HG02798 (cell line): ENCODE results near the gene TNIP1.

Experiments
- ATAC-seq: cut with Tn5 transposase; IDR thresholded peaks from one replicate; pipeline ENCODE4 v1.9.1; 2021; ENCODE audit warnings: mild to moderate bottlenecking; ENCODE audit not compliant: unreplicated experiment, poor library complexity

Gene TNIP1

DNA sequence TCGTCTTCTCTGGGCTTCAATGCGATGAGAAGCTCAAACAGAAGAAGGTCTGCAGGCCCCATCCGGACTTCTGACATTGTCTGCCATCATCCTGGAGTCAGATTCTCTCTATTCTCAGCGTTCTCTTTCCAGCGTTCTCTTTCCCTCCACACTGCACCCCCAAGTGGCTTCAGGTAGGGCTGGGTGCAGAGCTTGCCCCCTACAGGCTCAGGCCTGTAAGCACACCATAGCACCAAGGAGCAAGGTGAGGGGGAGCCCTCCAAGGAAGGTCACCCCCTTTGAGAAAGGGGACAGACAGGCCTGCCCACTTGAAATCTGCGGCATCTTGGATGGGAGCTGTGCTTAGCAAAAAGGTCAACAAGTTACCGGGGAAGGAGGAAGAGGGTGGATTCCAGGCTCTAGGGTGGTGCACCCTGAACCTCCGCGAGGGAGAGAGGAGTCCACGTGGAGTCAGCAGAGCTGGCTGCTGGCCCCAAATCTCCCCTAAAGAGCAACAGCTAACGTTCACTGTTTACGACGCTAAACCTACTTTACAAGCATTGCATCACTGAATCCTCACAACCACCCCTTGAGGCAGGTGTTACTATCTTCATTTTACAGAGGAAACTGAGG is 32.9 kb downstream of the TNIP1 start:
- ATAC-seq = peak; percentile 65

DNA sequence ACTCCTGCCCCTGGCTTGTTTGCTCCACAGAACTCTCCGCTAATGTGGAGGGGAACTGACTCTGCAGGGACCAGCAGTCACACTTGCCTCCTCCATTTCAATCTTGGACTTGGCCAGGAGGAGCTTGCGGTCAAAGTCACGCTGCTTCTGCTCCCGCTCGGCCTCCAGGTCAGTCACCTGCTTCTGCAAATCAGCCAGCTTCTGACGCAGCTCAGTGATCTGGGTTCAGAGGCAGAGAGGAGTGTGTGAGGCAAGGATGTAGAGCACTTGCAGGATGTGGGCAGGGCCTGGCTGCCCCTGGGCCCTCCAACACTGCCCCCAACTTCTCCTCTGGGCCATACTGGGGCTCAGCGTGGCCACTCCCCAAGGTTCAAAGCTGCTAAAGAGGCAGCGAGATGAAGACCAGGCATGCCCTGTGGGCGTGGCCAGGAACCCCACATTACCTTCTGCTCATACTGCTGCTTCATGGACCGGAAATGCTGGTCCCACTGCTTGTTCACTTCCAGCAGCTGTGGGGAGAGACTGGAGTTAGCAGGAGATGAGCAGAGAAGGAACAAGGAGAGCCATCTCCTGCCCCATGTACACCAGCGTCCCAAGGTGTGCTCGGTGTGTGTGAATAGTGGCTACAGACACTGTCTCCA is 38.3 kb downstream of the TNIP1 start:
- ATAC-seq = no peak

DNA sequence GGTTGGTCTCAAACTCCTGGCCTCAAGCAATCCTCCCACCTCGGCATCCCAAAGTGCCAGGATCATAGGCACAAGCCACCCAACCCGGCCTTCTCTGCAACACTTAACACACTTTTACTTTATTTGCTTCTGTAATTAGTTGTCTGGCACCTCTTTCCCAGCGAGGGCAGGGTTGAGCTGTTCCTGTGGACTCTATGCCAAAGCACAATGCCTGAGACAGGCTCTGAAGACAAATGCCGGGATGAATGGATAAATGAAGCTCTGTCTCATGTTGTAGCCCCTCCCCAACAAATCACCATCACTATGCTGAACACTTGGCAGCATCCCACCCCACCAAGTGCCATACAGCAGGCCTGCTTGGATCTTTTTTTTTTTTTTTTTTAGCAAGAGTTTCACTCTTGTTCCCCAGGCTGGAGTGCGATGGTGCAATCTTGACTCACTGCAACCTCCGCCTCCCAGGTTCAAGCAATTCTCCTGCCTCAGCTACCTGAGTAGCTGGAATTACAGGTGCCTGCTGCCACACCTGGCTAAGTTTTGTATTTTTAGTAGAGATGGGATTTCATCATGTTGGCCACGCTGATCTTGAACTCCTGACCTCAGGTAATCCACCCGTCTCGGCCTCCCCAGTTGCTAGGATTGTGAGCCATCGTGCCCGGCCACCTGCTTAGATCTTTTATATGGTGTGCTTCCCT is 39.1 kb downstream of the TNIP1 start:
- no peak for ATAC-seq

DNA sequence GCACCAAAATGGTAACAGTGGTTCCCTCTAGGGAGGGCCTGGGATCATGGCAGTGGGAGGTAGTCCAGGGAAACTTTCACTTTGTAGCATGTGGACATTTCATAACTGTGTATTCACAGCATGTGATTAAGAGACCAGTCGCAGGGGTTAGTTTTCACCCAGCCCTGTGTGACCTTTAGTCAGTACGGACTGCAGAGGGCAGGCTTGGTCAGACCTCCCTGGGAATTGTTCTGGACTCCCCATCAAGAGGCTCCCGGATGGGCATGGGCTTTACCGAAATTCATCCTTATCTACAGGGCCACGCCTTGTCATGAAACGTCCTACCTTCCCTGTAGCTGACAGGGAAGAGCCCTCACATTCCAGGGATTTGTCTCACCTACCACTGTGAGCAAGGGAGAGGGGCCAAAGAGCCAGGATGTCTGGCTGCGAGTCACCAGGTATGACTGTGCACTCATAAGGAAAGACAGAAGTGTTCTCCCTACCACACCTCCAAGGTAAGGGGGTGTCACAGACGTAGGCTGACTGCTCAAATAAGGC is 40.6 kb downstream of the TNIP1 start:
- ATAC-seq = no peak

DNA sequence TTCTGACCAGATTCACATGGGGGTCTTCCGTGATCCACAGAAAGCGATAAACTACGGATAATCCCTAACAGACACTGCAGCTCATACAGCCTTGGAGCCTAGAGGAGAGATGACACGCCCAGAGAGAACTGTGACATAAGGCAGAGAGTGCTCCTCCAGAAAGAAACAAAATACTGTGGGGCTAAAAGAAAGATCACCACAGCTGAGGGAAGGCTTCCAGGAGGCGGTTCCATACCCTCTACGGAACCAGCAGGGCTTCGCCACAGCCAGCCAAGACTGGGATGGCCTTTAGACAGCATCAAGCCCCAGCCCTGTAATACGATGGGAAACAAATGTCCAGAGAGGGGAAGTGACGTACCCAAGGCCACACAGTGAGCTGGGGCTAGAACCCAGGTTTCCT is 41.2 kb downstream of the TNIP1 start:
- ATAC-seq = no peak

DNA sequence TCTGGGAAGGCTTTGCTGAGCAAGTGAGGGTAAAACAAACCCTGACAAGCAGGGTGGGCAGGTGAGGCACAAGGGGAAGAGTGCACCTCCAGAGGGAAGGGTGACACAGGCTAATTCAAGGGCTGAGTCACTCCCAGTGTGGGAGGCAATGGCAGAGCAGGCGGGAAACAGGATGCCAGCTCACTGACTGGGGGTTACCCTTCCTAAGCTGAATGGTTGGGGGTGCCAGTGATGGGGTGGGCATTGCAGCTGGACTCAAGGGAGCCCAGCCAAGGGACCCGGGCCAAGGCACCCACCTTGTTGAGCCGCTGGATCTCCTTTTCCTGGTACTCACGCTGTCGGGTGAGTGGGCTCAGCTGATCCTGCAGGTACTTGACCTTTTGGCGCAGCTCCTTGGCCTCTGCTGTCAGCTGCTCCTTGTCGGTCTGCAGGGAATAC is 42.0 kb downstream of the TNIP1 start:
- ATAC-seq = no peak

DNA sequence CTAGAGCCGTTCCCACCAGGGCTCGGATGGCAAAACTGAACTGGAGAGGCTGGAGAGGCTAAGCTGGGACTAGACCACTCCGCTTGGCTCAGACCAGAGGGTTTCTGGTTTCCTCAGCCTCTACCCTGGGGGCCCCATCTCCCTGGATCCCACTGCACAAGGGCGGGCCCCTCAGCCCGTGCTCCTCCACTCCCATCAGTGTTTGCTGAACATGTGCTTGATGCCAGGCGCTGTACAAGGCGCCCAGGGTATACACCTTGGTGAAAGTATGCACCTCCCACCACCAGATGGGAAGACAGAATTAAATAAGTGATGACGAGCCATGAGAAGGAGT is 42.5 kb downstream of the TNIP1 start:
- ATAC-seq = no peak

DNA sequence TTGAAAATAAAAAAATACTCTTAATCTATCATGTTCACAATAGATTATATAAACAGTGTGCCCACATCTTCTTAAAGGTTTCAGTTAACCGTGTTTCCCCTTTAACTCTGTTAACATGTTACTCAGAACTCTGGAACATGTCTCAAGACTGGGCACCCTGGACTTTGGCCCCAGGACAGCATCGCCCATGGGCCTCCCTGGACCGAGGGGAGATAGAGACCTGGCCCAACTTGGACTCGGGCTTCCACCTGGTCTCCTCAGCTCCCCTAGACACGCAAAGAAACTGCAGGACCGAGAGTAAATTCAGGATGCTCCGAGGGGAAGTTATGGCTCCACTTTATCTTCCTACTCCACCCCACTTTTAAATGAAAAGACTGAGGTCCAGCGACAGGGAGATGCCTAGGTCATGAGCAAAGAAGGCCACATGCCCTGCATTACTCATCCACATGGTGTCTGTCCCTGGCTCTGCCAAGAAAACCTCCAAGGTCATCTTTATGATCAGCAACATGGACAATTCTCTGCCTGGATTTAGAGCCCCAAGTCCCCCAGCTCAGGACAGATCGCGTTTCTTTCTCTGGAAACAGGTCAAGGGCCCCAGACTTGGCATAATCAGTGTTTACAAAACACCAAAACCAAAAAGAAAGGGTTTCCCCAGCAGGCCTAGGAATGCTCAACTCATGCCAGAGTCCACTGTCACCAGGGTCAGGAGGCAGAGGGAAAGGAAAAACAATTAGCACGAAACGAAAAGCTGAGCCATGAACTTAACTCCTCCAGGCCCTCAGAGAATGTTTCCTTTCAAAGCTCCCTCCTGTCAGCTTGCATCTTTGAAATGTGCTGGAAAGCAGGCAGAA is 43.0 kb downstream of the TNIP1 start:
- ATAC-seq = no peak

DNA sequence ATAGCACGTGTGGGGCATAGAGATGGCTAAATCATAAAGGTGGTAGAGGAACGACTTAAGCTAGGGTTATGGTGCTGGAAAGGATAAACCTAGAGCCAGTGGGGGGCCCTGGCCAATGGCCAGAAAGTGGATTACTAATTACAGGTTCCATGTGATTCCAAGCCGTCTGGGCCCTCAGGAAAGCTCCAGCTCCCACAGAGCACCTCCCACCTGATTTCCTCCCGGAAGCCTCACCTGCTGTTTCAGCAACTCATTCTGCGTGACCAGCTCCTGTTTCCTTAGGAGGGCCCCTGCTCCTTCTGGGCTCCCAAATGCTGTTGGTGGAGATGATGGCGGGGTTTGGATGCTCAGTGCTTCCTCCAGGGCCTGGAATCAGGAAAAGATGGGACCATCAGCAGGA is 44.3 kb downstream of the TNIP1 start:
- ATAC-seq = no peak

DNA sequence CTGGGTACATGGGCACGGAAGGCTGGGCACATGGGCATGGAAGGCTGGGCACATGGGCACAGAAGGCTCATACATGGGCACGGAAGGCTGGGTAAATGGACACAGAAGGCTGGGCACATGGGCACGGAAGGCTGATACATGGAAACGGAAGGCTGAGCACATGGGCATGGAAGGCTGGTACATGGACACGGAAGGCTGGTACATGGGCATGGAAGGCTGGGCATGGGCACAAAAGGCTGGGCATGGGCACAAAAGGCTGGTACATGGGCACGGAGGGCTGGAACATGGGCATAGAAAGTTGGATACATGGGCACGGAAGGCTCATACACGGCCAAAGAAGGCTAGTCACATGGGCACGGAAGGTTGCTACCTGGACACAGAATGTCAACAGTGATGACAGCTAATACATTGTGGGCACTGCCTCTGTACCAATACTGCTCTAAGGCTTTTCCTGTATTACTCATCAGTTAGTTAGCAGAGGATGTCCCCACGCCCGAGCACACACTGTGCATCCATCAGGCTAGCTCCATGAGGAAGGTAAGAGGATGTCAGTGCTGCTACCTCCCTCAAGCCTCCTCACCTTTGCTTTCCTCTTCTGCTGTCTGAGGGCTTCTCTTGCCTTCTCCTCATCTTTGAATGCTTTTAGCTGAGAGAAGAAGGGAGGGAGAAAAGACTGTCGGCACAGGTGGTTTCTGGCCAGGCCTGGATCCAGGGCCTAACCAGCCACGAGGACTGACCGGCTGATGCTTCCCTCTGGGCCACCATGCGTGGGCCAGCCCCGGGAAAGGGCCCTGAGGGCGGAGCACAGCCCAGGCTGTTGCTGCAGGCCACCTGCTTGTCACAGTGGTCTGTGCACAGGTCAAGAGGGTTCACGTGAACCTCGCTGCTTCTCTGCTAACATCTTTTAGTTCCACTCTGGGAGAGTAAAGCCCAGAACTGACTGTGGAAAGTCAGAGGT is 46.1 kb downstream of the TNIP1 start:
- no peak for ATAC-seq

DNA sequence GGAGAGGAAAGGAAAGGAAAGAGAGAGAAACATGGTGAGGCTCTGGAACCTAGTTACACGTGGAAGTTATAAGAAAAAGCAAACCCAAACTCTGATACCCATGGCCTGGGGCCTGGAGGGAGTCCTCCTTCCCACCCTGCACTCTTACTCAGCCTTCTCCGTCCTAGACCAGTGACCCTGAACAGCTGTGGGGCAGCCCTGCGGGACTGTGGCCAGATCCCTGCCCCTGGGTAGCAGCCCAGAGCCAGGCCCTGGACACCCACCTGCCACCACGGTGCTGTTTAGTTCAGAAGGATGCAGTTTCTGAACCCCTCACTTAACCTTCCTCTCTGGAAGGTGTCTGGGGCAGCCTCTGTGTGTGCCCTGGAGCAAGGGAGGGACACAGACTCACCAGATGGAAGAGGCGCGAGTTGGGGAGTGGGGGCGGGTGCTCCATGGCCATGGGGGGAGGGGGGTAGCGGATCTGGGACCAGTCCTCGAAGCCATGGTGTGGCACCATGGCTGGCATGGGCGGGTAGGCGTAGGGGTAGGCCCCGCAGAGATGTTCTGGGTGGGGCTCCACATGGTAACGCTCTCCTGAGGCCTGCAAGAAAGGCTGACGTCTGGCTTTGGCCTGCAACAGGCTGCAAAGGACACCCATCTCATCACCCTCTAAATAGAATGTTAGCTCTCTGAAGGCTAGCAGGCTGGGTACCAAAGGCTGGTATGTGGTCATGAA is 47.5 kb downstream of the TNIP1 start:
- ATAC-seq = no peak

DNA sequence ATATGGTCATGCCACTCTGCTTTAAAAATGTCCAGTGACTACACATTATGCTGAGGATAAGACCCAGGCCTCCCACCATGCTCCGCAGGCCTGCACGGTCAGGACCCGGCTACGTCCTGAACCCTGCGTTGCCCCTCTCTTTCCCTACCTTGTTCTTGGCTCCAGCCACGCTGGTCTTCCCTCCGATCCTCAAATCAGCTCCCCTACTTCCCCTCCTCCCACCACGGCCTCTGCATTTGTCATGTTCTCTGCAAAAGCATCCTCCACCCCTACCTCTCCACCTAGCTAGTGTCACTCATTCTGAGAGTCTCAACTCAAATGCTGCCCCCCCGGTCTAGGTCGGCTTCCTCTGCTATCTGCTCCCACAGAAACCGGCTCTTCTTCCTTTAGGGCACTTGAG is 49.3 kb downstream of the TNIP1 start:
- ATAC-seq = no peak

DNA sequence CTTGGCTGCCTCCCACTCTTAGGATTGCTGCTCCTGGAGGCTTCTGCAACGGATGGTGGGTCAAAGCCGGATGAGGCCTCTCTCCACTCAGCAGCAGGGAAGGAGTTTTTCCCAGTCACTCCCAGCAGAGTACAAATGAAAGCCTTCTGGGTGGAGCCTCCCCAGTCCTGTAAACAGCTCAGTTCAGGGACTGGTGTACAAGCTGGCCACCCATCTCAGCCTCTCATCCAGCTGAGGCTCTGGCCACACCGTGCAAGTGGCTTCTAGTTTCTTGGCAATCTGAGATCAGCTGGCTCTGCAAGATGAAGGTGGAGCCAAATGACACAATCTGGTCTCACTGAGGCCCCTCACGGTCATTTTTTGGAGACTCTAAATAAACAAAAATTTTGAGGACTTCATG is 50.5 kb downstream of the TNIP1 start:
- no peak for ATAC-seq

DNA sequence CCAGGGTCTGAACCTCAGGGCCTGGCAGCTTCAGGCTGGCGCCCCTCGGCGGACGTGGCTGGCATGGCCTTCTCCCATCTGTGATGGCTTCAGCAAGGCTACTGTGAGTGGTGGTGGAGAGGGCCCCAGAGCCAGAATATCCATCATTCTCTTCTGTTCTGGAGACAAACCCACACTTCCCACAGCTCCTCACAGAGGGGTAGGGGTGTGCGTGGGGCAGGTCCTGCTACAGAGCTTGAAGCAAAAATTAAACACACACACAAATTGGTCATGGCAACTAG is 50.8 kb downstream of the TNIP1 start:
- ATAC-seq = no peak

DNA sequence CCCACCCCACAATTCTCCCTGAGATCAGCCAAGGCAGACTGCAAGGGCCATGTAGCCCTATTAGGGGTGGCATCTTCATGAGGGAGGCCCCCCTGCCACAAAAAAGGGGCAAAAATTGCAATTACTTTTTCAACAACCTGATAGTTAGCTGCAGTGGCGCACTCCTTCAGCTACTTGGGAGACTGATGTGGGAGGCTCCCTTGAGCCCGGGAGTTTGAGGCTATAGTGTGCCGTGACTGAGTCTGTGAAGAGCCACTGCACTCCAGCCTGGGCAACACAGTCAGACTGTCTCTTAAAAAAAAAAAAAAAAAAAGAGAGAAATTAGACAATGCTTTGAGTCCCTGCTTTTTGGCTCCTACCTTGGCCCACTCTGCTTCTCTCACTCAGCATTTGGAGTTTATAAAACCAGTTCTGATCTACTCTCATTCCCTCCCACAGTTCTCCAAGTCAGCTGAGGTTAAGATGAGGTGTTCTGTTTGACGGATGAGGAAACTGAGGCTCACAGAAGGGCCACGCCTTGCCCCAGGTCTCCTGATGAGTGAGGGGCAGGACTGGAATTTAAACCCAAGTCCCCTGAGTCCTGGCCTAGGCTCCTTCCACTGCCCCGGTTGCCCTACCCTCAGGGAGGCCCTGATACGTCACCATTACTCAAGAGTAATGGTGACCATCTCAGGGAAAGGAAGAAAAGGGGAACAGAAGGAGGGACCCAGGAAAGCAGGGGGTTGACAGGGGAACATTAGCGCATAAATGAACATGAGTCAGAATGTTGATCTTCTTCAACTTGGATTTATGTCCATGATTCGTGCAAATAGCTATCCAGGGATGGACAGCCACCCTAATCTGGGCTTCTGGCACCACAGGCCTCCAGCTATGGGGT is 51.4 kb downstream of the TNIP1 start:
- no peak for ATAC-seq

DNA sequence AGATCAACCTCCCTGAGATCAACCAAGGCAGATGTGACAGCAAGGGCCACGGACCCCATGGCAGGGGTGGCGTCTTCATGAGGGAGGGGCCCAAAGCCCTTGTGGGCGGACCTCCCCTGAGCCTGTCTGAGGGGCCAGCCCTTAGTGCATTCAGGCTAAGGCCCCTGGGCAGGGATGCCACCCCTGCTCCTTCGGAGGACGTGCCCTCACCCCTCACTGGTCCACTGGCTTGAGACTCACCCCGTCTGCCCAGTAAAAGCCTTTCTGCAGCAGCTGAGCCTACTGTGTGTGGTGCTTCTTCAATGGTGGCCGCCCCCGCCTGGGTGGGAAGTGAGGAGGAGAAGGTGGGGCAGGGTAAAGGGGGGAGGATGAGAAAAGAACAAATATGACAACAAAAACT is 52.1 kb downstream of the TNIP1 start:
- ATAC-seq = no peak

DNA sequence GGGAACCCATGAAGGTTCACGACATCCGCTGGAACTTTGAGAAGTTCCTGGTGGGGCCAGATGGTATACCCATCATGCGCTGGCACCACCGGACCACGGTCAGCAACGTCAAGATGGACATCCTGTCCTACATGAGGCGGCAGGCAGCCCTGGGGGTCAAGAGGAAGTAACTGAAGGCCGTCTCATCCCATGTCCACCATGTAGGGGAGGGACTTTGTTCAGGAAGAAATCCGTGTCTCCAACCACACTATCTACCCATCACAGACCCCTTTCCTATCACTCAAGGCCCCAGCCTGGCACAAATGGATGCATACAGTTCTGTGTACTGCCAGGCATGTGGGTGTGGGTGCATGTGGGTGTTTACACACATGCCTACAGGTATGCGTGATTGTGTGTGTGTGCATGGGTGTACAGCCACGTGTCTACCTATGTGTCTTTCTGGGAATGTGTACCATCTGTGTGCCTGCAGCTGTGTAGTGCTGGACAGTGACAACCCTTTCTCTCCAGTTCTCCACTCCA is 52.8 kb downstream of the TNIP1 start:
- no peak for ATAC-seq

DNA sequence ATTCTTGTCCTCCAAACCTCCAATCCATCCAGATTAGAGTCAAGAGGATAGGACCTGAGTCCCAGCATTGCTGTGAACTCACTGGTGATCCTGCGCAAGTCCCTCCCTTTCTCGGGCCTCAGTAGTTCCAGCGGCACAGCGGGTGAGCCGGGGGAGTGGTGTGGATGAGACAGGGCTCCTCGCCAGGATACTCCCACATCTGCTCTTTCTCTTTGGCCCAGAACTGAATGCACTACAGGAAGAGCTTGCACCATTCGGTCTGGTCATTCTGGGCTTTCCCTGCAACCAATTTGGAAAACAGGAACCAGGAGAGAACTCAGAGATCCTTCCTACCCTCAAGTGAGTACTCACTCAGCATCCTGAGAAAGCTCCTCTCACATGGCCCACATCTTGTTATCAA is 54.2 kb downstream of the TNIP1 start:
- no peak for ATAC-seq
